Upper lobe of left lung (tissue), 6 donors: Measurements from ENCODE around the gene G2E3. TPM values are rescaled to one million over a fixed set of nuclear protein-coding genes. Genes with fewer than 3 reads are reported as not detected.
A peak's percentile ranks its signal among the peaks of the same experiment; 100 is the strongest.
"Not testable (repeated sequence)": the region's sequence is repeated elsewhere in the genome, so short reads cannot be mapped to it uniquely, and the experiment has no call there.

ENCODE experiments used
- ATAC-seq, 2 donors: fragments of 200-7000 bp; cut with Tn5 transposase; one replicate each; pipeline ENCODE4 v1.9.1; 2022; ENCODE audit warnings: mild to moderate bottlenecking in 2 of 2, moderate library complexity in 2 of 2; ENCODE audit not compliant: low FRiP score in 2 of 2
- DNase-seq, 2 donors: peaks; one replicate each; pipeline ENCODE4 v3.0.0-alpha.2; 2019 to 2020
- H3K27ac ChIP-seq, 4 donors: fragments of 200-600 bp; sonication (generic); one replicate each; pipeline ENCODE4 v1.5.1; 2016 to 2019
- H3K27me3 ChIP-seq, 4 donors: fragments of 200-600 bp; sonication (generic); one replicate each; pipeline ENCODE4 v1.5.1; 2017 to 2019
- H3K36me3 ChIP-seq, 4 donors: fragments of 200-600 bp; sonication (generic); one replicate each; pipeline ENCODE4 v1.5.1; 2016 to 2019
- H3K4me1 ChIP-seq, 4 donors: fragments of 200-600 bp; sonication (generic); one replicate each; pipeline ENCODE4 v1.5.1; 2018 to 2019
- H3K4me3 ChIP-seq, 4 donors: fragments of 200-600 bp; sonication (generic); one replicate each; pipeline ENCODE4 v1.5.1; 2017 to 2019; ENCODE audit warnings: mild to moderate bottlenecking in 2 of 4, moderate library complexity in 1 of 4
- H3K9me3 ChIP-seq, 4 donors: fragments of 200-600 bp; sonication (generic); one replicate each; pipeline ENCODE4 v1.5.1; 2018 to 2019
- CTCF ChIP-seq, 6 experiments: fragments of 450-650 bp in 4 of 6; fragments of 200-600 bp in 2 of 6; sonication (generic) in 2 of 6; IDR thresholded peaks; one replicate each; pipeline ENCODE4 v1.5.1; 2016 to 2019; ENCODE audit warnings: antibody characterized with exemption in 6 of 6
- EP300 ChIP-seq, 4 donors: sonication (generic); formaldehyde crosslinking; IDR thresholded peaks; one replicate each; pipeline ENCODE4 v1.5.1; 2017; ENCODE audit warnings: antibody characterized with exemption in 4 of 4, control low read depth in 2 of 4
- POLR2A ChIP-seq, 4 donors: fragments of 450-650 bp; IDR thresholded peaks; one replicate each; pipeline ENCODE4 v1.5.1; 2016 to 2017; ENCODE audit warnings: antibody characterized with exemption in 4 of 4, mild to moderate bottlenecking in 2 of 4
- POLR2AphosphoS5 ChIP-seq, 2 donors: sonication (generic); formaldehyde crosslinking; IDR thresholded peaks; one replicate each; pipeline ENCODE4 v1.5.1; 2017; ENCODE audit warnings: antibody characterized with exemption in 2 of 2
- whole genome bisulfite sequencing, 2 donors: methylation state at CpG; one replicate each; pipeline ENCODE4 v1.1.5; 2017 to 2018; 5-methylcytosine and 5-hydroxymethylcytosine counted together
- total RNA-seq, 6 donors: library from RNA; depleted of rRNA in 4 of 6; stranded (reverse); fragments of >200 nt in 4 of 6; gene quantifications; one replicate each; pipeline versions ENCODE4 v1.1.0 to v1.2.1, GENCODE V29; 2016 to 2021
- donor health status: DM: no; HTN: no; CAD: no; lungs with moderate emphysema.
- donor health status: DM: no; HTN: yes; CAD: no; lungs with severe emphysema.

The G2E3 gene
- total RNA-seq, 6 donors from 2014 or later = 8.1 to 15.4 (median 12.6) TPM

GRCh38 chr14:30623412-30624131 lies 64.6 kb downstream of the G2E3 start:
- 75 to 80% methylated on average over 7 of the region's 7 CpGs for WGBS, 2 donors
- H3K27me3 ChIP-seq = no peaks in the 10 kb centered on the region
- H3K4me1 ChIP-seq = peaks cover 18 to 40% (median 28%) of the 10 kb centered on the region in 4 donors
- peak overlapping the region in 3 of 4 donors; percentile 57 to 86 (median 77) for H3K4me3 ChIP-seq
- no peaks in the 10 kb centered on the region for H3K36me3 ChIP-seq
- ATAC-seq (no peak), DNase-seq (no peak)
- no peak overlapping the region for H3K27ac ChIP-seq
- TF ChIP-seq EP300 (IDR thresholded peaks at IDR 0.05) (no peak), POLR2A (IDR thresholded peaks at IDR 0.05) (no peak), POLR2AphosphoS5 (IDR thresholded peaks at IDR 0.05) (no peak), CTCF (IDR thresholded peaks at IDR 0.05) (no peak)
- H3K9me3 ChIP-seq = no peaks in the 10 kb centered on the region

- DNase-seq (no peak), ATAC-seq (no peak)
- WGBS, 2 donors = 94 to 97% methylated on average over 5 of the region's 5 CpGs
- Histone ChIP-seq H3K4me3 (no peak overlapping the region), H3K9me3 (no peaks in the 10 kb centered on the region), H3K4me1 (peaks cover 18 to 40% (median 28%) of the 10 kb centered on the region in 4 donors), H3K27me3 (no peaks in the 10 kb centered on the region), H3K27ac (no peak overlapping the region), H3K36me3 (no peaks in the 10 kb centered on the region)
- TF ChIP-seq EP300 (IDR thresholded peaks at IDR 0.05) (no peak), CTCF (IDR thresholded peaks at IDR 0.05) (no peak), POLR2AphosphoS5 (IDR thresholded peaks at IDR 0.05) (no peak), POLR2A (IDR thresholded peaks at IDR 0.05) (no peak)
Measured at GRCh38 chr14:30624132-30624423, 65.1 kb downstream of the G2E3 start.

GRCh38 chr14:30625533-30625932 lies 66.6 kb downstream of the G2E3 start:
- Histone ChIP-seq H3K36me3 (peaks cover 0 to 3% (median 1%) of the 10 kb centered on the region in 4 donors), H3K27me3 (no peaks in the 10 kb centered on the region), H3K4me3 (no peak overlapping the region), H3K27ac (no peak overlapping the region), H3K4me1 (peaks cover 18 to 43% (median 28%) of the 10 kb centered on the region in 4 donors), H3K9me3 (no peaks in the 10 kb centered on the region)
- 91 to 95% methylated on average over 3 of the region's 3 CpGs for WGBS, 2 donors
- no peak for ATAC-seq
- TF ChIP-seq EP300 (IDR thresholded peaks at IDR 0.05) (no peak), CTCF (IDR thresholded peaks at IDR 0.05) (no peak), POLR2A (IDR thresholded peaks at IDR 0.05) (no peak), POLR2AphosphoS5 (IDR thresholded peaks at IDR 0.05) (no peak)
- DNase-seq = no peak

DNA sequence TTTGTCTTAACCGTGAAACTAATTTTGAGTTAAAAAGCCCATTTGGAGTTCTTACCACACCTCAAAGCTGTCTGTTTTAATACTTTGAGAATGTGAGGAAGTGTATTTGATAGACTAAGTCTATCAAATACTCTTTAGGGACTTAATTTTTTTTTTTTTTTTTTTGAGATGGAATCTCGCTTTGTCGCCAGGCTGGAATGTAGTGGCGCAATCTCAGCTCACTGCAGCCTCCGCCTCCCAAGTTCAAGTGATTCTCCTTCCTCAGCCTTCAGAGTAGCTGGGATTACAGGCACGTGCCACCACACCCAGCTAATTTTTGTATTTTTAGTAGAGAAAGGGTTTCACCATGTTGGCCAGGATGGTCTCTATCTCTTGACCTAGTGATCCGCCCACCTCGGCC lies 70.5 kb downstream of the G2E3 start:
- H3K9me3 ChIP-seq, DNase-seq, H3K27me3 ChIP-seq, H3K27ac ChIP-seq, H3K4me3 ChIP-seq, ATAC-seq: not testable (repeated sequence)
- 85 to 89% methylated on average over 8 of the region's 8 CpGs for WGBS, 2 donors
- Histone ChIP-seq H3K36me3 (peaks cover 1 to 15% (median 11%) of the 10 kb centered on the region in 4 donors), H3K4me1 (peaks cover 4 to 19% (median 10%) of the 10 kb centered on the region in 4 donors)

DNA sequence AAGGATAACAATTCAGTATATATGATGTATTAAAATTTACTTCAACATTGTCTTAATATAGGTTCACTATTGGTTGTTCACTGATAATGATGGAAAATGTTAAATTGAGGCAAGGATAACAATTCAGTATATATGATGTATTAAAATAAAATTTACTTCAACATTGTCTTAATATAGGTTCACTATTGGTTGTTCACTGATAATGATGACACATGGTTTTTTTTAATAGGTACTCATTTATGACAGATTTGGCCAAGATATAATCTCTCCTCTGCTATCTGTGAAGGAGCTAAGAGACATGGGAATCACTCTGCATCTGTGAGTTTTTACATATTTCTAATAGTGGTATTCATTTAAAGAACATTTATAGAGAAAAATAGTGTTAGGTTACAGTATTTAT lies 71.3 kb downstream of the G2E3 start:
- Histone ChIP-seq H3K27ac (no peak overlapping the region), H3K4me3 (no peak overlapping the region), H3K27me3 (no peaks in the 10 kb centered on the region), H3K36me3 (peaks cover 6 to 23% (median 14%) of the 10 kb centered on the region in 4 donors), H3K9me3 (no peaks in the 10 kb centered on the region), H3K4me1 (peaks cover 4 to 15% (median 8%) of the 10 kb centered on the region in 4 donors)
- ATAC-seq = no peak
- TF ChIP-seq EP300 (IDR thresholded peaks at IDR 0.05) (no peak), POLR2AphosphoS5 (IDR thresholded peaks at IDR 0.05) (no peak), CTCF (IDR thresholded peaks at IDR 0.05) (no peak), POLR2A (IDR thresholded peaks at IDR 0.05) (no peak)
- DNase-seq = no peak
